Neural cell (in vitro differentiated cells): ENCODE results near the gene FKBP10. TPM values are rescaled to one million over a fixed set of nuclear protein-coding genes. Genes with fewer than 3 reads are reported as not detected.

ENCODE experiments used
- H2AFZ ChIP-seq: fragments of 200-600, 300-800 bp; sonication (generic), shearing (Covaris generic); 2 replicates; pipeline ENCODE4 v1.6.0; 2014; ENCODE audit warnings: low read depth, mild to moderate bottlenecking, antibody characterized with exemption, low read length, moderate library complexity
- H3F3A ChIP-seq: fragments of 200-600 bp; shearing (Covaris generic); 2 replicates; pipeline ENCODE4 v1.6.1; 2016; ENCODE audit warnings: mild to moderate bottlenecking, moderate library complexity, mixed read lengths, antibody characterized with exemption, low read length; ENCODE audit not compliant: insufficient read depth, poor library complexity, severe bottlenecking
- H3K27ac ChIP-seq: fragments of 200-600, 300-800 bp; sonication (generic), shearing (Covaris generic); 2 replicates; pipeline ENCODE4 v1.5.1; 2014; ENCODE audit warnings: mild to moderate bottlenecking, low read length, moderate library complexity
- H3K27me3 ChIP-seq: fragments of 300-800, 200-600 bp; sonication (generic), shearing (Covaris generic); 2 replicates; pipeline ENCODE4 v1.6.0; 2014; ENCODE audit warnings: mild to moderate bottlenecking, low read depth, low read length, moderate library complexity; ENCODE audit not compliant: insufficient read depth
- H3K36me3 ChIP-seq: fragments of 300-800, 200-600 bp; sonication (generic), shearing (Covaris generic); 2 replicates; pipeline ENCODE4 v1.5.1; 2014; ENCODE audit warnings: mild to moderate bottlenecking, antibody characterized with exemption, low read length, moderate library complexity; ENCODE audit not compliant: insufficient read depth
- H3K4me2 ChIP-seq: fragments of 300-800, 200-600 bp; sonication (generic), shearing (Covaris generic); 2 replicates; pipeline ENCODE4 v1.6.0; 2014; ENCODE audit warnings: mild to moderate bottlenecking, low read length
- H3K4me3 ChIP-seq: fragments of 300-800, 200-600 bp; sonication (generic), shearing (Covaris generic); 2 replicates; pipeline ENCODE4 v1.5.1; 2014; ENCODE audit warnings: mild to moderate bottlenecking, low read length, moderate library complexity
- H3K79me2 ChIP-seq: fragments of 200-600 bp; shearing (Covaris generic); replicated peaks from 2 replicates; pipeline ENCODE4 v1.6.0; 2014; ENCODE audit warnings: mild to moderate bottlenecking, low read length, moderate library complexity; ENCODE audit not compliant: insufficient read depth
- H3K9ac ChIP-seq: fragments of 300-800, 200-600 bp; sonication (generic), shearing (Covaris generic); 2 replicates; pipeline ENCODE4 v1.6.1; 2016; ENCODE audit warnings: mild to moderate bottlenecking, low read length, mixed read lengths
- H3K9me2 ChIP-seq: fragments of 200-600 bp; shearing (Covaris generic); 2 replicates; pipeline ENCODE4 v1.6.1; 2016; ENCODE audit warnings: mild to moderate bottlenecking, low read length, mixed read lengths; ENCODE audit not compliant: insufficient read depth
- H3K9me3 ChIP-seq: fragments of 200-600, 300-800 bp; sonication (generic), shearing (Covaris generic); 2 replicates; pipeline ENCODE4 v1.6.1; 2016; ENCODE audit warnings: mild to moderate bottlenecking, mixed run types, low read length, moderate library complexity, mixed read lengths
- H4K20me1 ChIP-seq: fragments of 200-600 bp; shearing (Covaris generic); 2 replicates; pipeline ENCODE4 v1.6.1; 2016; ENCODE audit warnings: mild to moderate bottlenecking, mixed run types; ENCODE audit not compliant: insufficient read depth
- EP300 ChIP-seq: fragments of 450-650 bp; conservative IDR thresholded peaks from 2 replicates; pipeline ENCODE4 v1.6.1; 2014; ENCODE audit warnings: antibody characterized with exemption, mild to moderate bottlenecking, moderate library complexity; ENCODE audit not compliant: poor library complexity, severe bottlenecking
- EZH2 ChIP-seq: fragments of 200-600, 300-800 bp; shearing (Covaris generic), sonication (generic); IDR thresholded peaks from 2 replicates; pipeline ENCODE4 v1.6.1; 2014; ENCODE audit warnings: antibody characterized with exemption, low read length, borderline replicate concordance, mild to moderate bottlenecking; ENCODE audit not compliant: insufficient read depth, poor library complexity, severe bottlenecking
- MXI1 ChIP-seq: fragments of 450-650 bp; conservative IDR thresholded peaks from 2 replicates; pipeline ENCODE4 v1.6.1; 2014; ENCODE audit warnings: antibody characterized with exemption, mild to moderate bottlenecking; ENCODE audit not compliant: poor library complexity, severe bottlenecking
- POLR2AphosphoS5 ChIP-seq: IDR thresholded peaks from 2 replicates; pipeline ENCODE4 v1.6.1; 2012
- RAD21 ChIP-seq: fragments of 450-650 bp; conservative IDR thresholded peaks from 2 replicates; pipeline ENCODE4 v1.6.1; 2014; ENCODE audit warnings: antibody characterized with exemption, mild to moderate bottlenecking, moderate library complexity
- SMC3 ChIP-seq: fragments of 450-650 bp; conservative IDR thresholded peaks from 2 replicates; pipeline ENCODE4 v1.6.1; 2014; ENCODE audit warnings: antibody characterized with exemption, mild to moderate bottlenecking, moderate library complexity; ENCODE audit not compliant: poor library complexity
- TAF1 ChIP-seq: IDR thresholded peaks from 2 replicates; pipeline ENCODE4 v1.6.1; 2012; ENCODE audit warnings: low read depth
- polyA plus RNA-seq: library from polyadenylated mRNA; depleted of rRNA; stranded (reverse); fragments of >200 nt; gene quantifications from 2 replicates; pipeline ENCODE4 v1.2.3, GENCODE V29; 2014
- TF ChIP-seq, protein P1 (sequence below): IDR thresholded peaks from 2 replicates; pipeline ENCODE4 v1.6.1; 2012; ENCODE audit warnings: borderline replicate concordance
- TF ChIP-seq, protein P2 (sequence below): fragments of 450-650 bp; IDR thresholded peaks from 2 replicates; pipeline ENCODE4 v1.5.1; 2014; ENCODE audit warnings: antibody characterized with exemption, mild to moderate bottlenecking, moderate library complexity; ENCODE audit not compliant: poor library complexity, severe bottlenecking

The FKBP10 gene
- polyA plus RNA-seq, 1 donor from 2014 or later, result 3.5 TPM

DNA sequence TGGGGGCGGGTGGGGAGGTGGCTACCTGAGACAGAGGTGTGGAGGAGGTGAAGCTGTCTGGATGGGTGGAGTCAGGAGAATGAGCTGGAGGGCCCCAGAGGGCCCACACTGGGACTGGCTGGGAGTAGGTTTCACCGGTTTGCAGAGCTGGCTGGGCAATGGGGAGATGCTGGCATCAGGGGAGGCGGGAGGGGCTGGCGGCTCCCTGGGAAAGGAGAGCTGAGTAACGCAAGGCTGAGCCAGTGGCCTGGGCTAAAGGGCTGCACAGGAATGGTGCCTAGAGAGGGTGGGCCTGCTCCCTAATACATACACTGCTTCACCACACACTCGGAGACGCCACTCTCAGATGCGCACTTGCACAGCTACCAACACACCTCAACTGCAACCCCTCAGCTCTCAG lies 13.4 kb upstream of the FKBP10 start:
- no peak overlapping the region for H3K27ac ChIP-seq
- TF ChIP-seq SMC3 (no peak), TAF1 (no peak), POLR2AphosphoS5 (no peak), EZH2 (no peak), EP300 (no peak), MXI1 (no peak), RAD21 (no peak)
- TF ChIP-seq, protein P1, sequence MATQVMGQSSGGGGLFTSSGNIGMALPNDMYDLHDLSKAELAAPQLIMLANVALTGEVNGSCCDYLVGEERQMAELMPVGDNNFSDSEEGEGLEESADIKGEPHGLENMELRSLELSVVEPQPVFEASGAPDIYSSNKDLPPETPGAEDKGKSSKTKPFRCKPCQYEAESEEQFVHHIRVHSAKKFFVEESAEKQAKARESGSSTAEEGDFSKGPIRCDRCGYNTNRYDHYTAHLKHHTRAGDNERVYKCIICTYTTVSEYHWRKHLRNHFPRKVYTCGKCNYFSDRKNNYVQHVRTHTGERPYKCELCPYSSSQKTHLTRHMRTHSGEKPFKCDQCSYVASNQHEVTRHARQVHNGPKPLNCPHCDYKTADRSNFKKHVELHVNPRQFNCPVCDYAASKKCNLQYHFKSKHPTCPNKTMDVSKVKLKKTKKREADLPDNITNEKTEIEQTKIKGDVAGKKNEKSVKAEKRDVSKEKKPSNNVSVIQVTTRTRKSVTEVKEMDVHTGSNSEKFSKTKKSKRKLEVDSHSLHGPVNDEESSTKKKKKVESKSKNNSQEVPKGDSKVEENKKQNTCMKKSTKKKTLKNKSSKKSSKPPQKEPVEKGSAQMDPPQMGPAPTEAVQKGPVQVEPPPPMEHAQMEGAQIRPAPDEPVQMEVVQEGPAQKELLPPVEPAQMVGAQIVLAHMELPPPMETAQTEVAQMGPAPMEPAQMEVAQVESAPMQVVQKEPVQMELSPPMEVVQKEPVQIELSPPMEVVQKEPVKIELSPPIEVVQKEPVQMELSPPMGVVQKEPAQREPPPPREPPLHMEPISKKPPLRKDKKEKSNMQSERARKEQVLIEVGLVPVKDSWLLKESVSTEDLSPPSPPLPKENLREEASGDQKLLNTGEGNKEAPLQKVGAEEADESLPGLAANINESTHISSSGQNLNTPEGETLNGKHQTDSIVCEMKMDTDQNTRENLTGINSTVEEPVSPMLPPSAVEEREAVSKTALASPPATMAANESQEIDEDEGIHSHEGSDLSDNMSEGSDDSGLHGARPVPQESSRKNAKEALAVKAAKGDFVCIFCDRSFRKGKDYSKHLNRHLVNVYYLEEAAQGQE, result no peak
- TF ChIP-seq, protein P2, sequence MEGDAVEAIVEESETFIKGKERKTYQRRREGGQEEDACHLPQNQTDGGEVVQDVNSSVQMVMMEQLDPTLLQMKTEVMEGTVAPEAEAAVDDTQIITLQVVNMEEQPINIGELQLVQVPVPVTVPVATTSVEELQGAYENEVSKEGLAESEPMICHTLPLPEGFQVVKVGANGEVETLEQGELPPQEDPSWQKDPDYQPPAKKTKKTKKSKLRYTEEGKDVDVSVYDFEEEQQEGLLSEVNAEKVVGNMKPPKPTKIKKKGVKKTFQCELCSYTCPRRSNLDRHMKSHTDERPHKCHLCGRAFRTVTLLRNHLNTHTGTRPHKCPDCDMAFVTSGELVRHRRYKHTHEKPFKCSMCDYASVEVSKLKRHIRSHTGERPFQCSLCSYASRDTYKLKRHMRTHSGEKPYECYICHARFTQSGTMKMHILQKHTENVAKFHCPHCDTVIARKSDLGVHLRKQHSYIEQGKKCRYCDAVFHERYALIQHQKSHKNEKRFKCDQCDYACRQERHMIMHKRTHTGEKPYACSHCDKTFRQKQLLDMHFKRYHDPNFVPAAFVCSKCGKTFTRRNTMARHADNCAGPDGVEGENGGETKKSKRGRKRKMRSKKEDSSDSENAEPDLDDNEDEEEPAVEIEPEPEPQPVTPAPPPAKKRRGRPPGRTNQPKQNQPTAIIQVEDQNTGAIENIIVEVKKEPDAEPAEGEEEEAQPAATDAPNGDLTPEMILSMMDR, result no peak
- H3K9ac ChIP-seq, result no peak overlapping the region
- no peak overlapping the region for H2AFZ ChIP-seq
- H3F3A ChIP-seq, result no peaks in the 10 kb centered on the region
- H3K79me2 ChIP-seq, result no peaks in the 10 kb centered on the region
- no peaks in the 10 kb centered on the region for H3K36me3 ChIP-seq
- no peaks in the 10 kb centered on the region for H3K27me3 ChIP-seq
- H3K4me2 ChIP-seq, result no peak overlapping the region
- no peaks in the 10 kb centered on the region for H3K9me3 ChIP-seq
- H3K9me2 ChIP-seq, result no peaks in the 10 kb centered on the region
- H4K20me1 ChIP-seq, result no peaks in the 10 kb centered on the region
- no peak overlapping the region for H3K4me3 ChIP-seq

DNA sequence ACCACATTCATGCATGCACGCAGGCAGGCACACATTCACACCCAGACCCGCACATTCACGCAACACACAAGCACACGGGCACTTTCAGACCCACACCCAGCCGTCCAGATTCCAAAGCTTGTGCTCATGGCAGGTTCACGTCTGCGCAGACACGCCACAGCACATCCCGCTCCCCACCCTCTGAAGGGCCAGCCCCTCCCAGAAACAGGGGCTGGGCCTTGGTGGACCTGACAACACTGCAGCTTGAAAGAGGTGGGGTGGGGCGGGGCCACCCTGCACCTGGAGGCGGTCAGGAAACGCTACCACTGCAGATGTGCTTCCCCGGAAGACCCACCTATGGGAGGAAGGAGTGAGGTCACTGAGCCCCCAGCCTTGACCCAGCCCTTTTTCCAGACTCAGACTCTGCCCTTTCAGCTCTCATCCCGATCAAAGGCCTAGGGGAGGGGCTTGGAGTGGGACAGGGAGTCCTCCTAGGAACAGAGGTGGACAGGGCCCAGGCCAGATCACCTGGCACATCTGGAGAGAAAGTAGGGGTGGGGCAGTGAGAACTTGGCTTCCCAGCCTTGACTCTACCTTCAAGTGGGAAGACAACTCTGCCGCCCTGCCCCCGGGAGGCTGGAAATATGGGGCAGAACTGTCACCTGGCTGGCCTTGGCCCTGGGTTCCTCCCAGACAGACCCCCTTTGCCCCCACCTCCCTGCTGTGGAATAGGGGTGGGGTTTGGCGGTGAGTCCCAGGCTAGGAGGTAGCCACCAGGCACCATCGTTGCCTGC lies 12.0 kb upstream of the FKBP10 start:
- Histone ChIP-seq H3K27ac (no peak overlapping the region), H3K9ac (no peak overlapping the region), H3K79me2 (no peaks in the 10 kb centered on the region), H3K9me3 (no peaks in the 10 kb centered on the region), H3K36me3 (no peaks in the 10 kb centered on the region), H3K27me3 (no peaks in the 10 kb centered on the region), H3K4me2 (no peak overlapping the region), H3K4me3 (no peak overlapping the region), H3K9me2 (no peaks in the 10 kb centered on the region), H3F3A (no peaks in the 10 kb centered on the region), H2AFZ (no peak overlapping the region), H4K20me1 (no peaks in the 10 kb centered on the region)
- TF ChIP-seq, protein P1, result no peak
- TF ChIP-seq SMC3 (no peak), POLR2AphosphoS5 (no peak), EZH2 (no peak), EP300 (no peak), TAF1 (no peak), RAD21 (no peak), MXI1 (no peak)
- TF ChIP-seq, protein P2, result no peak
